ENCODE data around the gene OSBPL6. TPM values are rescaled to one million over a fixed set of nuclear protein-coding genes. Genes with fewer than 3 reads are reported as not detected.

OSBPL6 gene
- total and polyA plus RNA-seq, 4 donors, result 1.3 to 3.3 (median 2.2) TPM

GRCh38 chr2:178315488-178315948, 121.2 kb downstream of the OSBPL6 start:
- WGBS, result 40% methylated on average over 3 of the region's 3 CpGs
- Histone ChIP-seq H3K4me3 (ENCODE audit: low read depth in 1 of 3, low read length in 3 of 3) (no peak overlapping the region), H3K9ac (ENCODE audit: low read depth in 1 of 2, low read length in 2 of 2) (no peak overlapping the region), H3K27ac (ENCODE audit: low read depth in 1 of 2, low read length in 2 of 2) (no peak overlapping the region), H3K4me1 (ENCODE audit: control insufficient read depth in 4 of 4, insufficient read depth in 4 of 4, low read length in 3 of 4) (peaks cover 0 to 23% (median 6%) of the 10 kb centered on the region in 4 donors), H3K9me3 (ENCODE audit: control insufficient read depth in 4 of 4, low read length in 3 of 4) (no peaks in the 10 kb centered on the region), H3K36me3 (ENCODE audit: control insufficient read depth in 4 of 4, insufficient read depth in 3 of 4, low read depth in 1 of 4, low read length in 3 of 4) (no peaks in the 10 kb centered on the region), H3K27me3 (ENCODE audit: control insufficient read depth in 4 of 4, insufficient read depth in 4 of 4, low read length in 3 of 4) (no peaks in the 10 kb centered on the region)
- TF ChIP-seq FOXA1 (IDR thresholded peaks at IDR 0.05) (no peak), YY1 (IDR thresholded peaks at IDR 0.05) (no peak), JUND (IDR thresholded peaks at IDR 0.05) (no peak), NR2F2 (IDR thresholded peaks at IDR 0.05) (no peak), RXRA (IDR thresholded peaks at IDR 0.05) (no peak), FOXA2 (IDR thresholded peaks at IDR 0.05) (no peak), EGR1 (IDR thresholded peaks at IDR 0.05; ENCODE audit: low read depth in 2 of 2) (no peak), ATF3 (IDR thresholded peaks at IDR 0.05) (no peak), GABPA (IDR thresholded peaks at IDR 0.05 in 1 of 2, conservative IDR thresholded peaks at IDR 0.05 in 1 of 2) (no peak), CTCF (IDR thresholded peaks at IDR 0.05; ENCODE audit: low read depth, low read length, missing input control) (no peak), ZBTB33 (IDR thresholded peaks at IDR 0.05) (no peak)
- DNase-seq (ENCODE audit: low spot score), result no peak

- Histone ChIP-seq H3K9me3 (ENCODE audit: control insufficient read depth in 4 of 4, low read length in 3 of 4) (no peaks in the 10 kb centered on the region), H3K4me1 (ENCODE audit: control insufficient read depth in 4 of 4, insufficient read depth in 4 of 4, low read length in 3 of 4) (peaks cover 4 to 26% (median 7%) of the 10 kb centered on the region in 4 donors), H3K4me3 (ENCODE audit: low read depth in 1 of 3, low read length in 3 of 3) (no peak overlapping the region), H3K27me3 (ENCODE audit: control insufficient read depth in 4 of 4, insufficient read depth in 4 of 4, low read length in 3 of 4) (no peaks in the 10 kb centered on the region), H3K36me3 (ENCODE audit: control insufficient read depth in 4 of 4, insufficient read depth in 3 of 4, low read depth in 1 of 4, low read length in 3 of 4) (no peaks in the 10 kb centered on the region), H3K9ac (ENCODE audit: low read depth in 1 of 2, low read length in 2 of 2) (no peak overlapping the region), H3K27ac (ENCODE audit: low read depth in 1 of 2, low read length in 2 of 2) (no peak overlapping the region)
- DNase-seq (ENCODE audit: low spot score), result no peak
- 75% methylated on average over 3 of the region's 3 CpGs for WGBS
- TF ChIP-seq HNF4A (conservative IDR thresholded peaks at IDR 0.05) (no peak), ZBTB33 (IDR thresholded peaks at IDR 0.05) (no peak), TAF1 (conservative IDR thresholded peaks at IDR 0.05) (no peak), MAX (IDR thresholded peaks at IDR 0.05) (no peak), JUND (IDR thresholded peaks at IDR 0.05) (no peak), GABPA (IDR thresholded peaks at IDR 0.05 in 1 of 2, conservative IDR thresholded peaks at IDR 0.05 in 1 of 2) (no peak), NR2F2 (IDR thresholded peaks at IDR 0.05) (no peak), EGR1 (IDR thresholded peaks at IDR 0.05; ENCODE audit: low read depth in 2 of 2) (no peak), YY1 (IDR thresholded peaks at IDR 0.05) (no peak), SP1 (IDR thresholded peaks at IDR 0.05) (no peak), CTCF (IDR thresholded peaks at IDR 0.05; ENCODE audit: low read depth, low read length, missing input control) (no peak), HNF4G (IDR thresholded peaks at IDR 0.05) (no peak), FOXA1 (IDR thresholded peaks at IDR 0.05) (no peak), FOXA2 (IDR thresholded peaks at IDR 0.05) (no peak), RXRA (IDR thresholded peaks at IDR 0.05) (no peak), REST (IDR thresholded peaks at IDR 0.05) (no peak), RAD21 (IDR thresholded peaks at IDR 0.05) (no peak), ATF3 (IDR thresholded peaks at IDR 0.05) (no peak)
Measured at GRCh38 chr2:178317811-178318210, 123.5 kb downstream of the OSBPL6 start.

Measured in liver (tissue), 9 donors.